GM12878 (cell line): Measurements from ENCODE around the gene NKIRAS2. TPM values are rescaled to one million over a fixed set of nuclear protein-coding genes. Genes with fewer than 3 reads are reported as not detected.

ENCODE experiments used
- ATAC-seq: fragments of 200-7000 bp; cut with Tn5 transposase; 3 replicates; pipeline ENCODE4 v1.9.1; 2020; ENCODE audit warnings: mild to moderate bottlenecking, moderate library complexity
- BruUV-seq: library from RNA; stranded (reverse); fragments of 400-500 nt; replicated peaks from 2 replicates; lab custom pipeline; 2021; lab: Mats Ljungman, UMichigan
- CTCF ChIA-PET: fragments of 300-600 bp; sonication (Branson Sonifier 250); formaldehyde crosslinking; extraction: SDS; loops from one replicate; lab custom pipeline; 2021; ENCODE audit warnings: inconsistent platforms; lab: Yijun Ruan, JAX
- POLR2A ChIA-PET: fragments of 350-600 bp; formaldehyde crosslinking; extraction: SDS; loops from one replicate; lab custom pipeline; 2021; ENCODE audit warnings: inconsistent platforms; lab: Charles Lee
- RAD21 ChIA-PET: fragments of 300-600 bp; sonication (Branson Sonifier 250); formaldehyde crosslinking; loops from one replicate; lab custom pipeline; 2023; ENCODE audit warnings: antibody characterized with exemption; ENCODE audit not compliant: unreplicated experiment; lab: Charles Lee
- SMC1A ChIA-PET: fragments of 300-600 bp; sonication (Branson Sonifier 250); formaldehyde crosslinking; loops from one replicate; lab custom pipeline; 2023; ENCODE audit not compliant: unreplicated experiment, uncharacterized antibody; lab: Charles Lee
- DNase-seq: peaks from one replicate; pipeline ENCODE4 v3.0.0-alpha.2; 2011; ENCODE audit warnings: low read depth, low spot score
- FAIRE-seq: peaks from 3 replicates; lab custom pipeline; 2011; peaks lifted over from hg19 to GRCh38; lab: Jason Lieb, UNC
- H2AFZ ChIP-seq: 2 replicates; pipeline ENCODE4 v1.6.0; 2011; ENCODE audit warnings: low read depth, low read length, control low read depth; ENCODE audit not compliant: control insufficient read depth
- H3K27ac ChIP-seq: 2 replicates; pipeline ENCODE4 v1.5.1; 2011; ENCODE audit warnings: control low read depth; ENCODE audit not compliant: control insufficient read depth, insufficient read depth
- H3K27me3 ChIP-seq, 2 experiments: replicated peaks in 1 of 2; 2 replicates each; pipeline versions ENCODE4 v1.6.0 to v1.6.1; 2011; ENCODE audit warnings: low read length in 1 of 2; ENCODE audit not compliant: control insufficient read depth in 2 of 2, insufficient read depth in 2 of 2
- H3K36me3 ChIP-seq, 2 experiments: 2 replicates each; pipeline ENCODE4 v1.5.1; 2011; ENCODE audit warnings: low read length in 1 of 2; ENCODE audit not compliant: control insufficient read depth in 2 of 2, insufficient read depth in 2 of 2
- H3K4me1 ChIP-seq: 2 replicates; pipeline ENCODE4 v1.6.1; 2011; ENCODE audit warnings: mild to moderate bottlenecking, low read length, moderate library complexity, mixed read lengths; ENCODE audit not compliant: control insufficient read depth, insufficient read depth
- H3K4me2 ChIP-seq: 2 replicates; pipeline ENCODE4 v1.6.0; 2011; ENCODE audit warnings: control low read depth; ENCODE audit not compliant: control insufficient read depth, insufficient read depth
- H3K4me3 ChIP-seq: fragments of 200-600 bp; sonication (generic); 2 replicates; pipeline ENCODE4 v1.5.1; 2016
- H3K79me2 ChIP-seq: 2 replicates; pipeline ENCODE4 v1.6.0; 2011; ENCODE audit warnings: low read length; ENCODE audit not compliant: control insufficient read depth, insufficient read depth
- H3K9ac ChIP-seq: 2 replicates; pipeline ENCODE4 v1.8.0; 2011; ENCODE audit warnings: low read length, control low read depth, mixed read lengths; ENCODE audit not compliant: control insufficient read depth, insufficient read depth
- H3K9me3 ChIP-seq: replicated peaks from 3 replicates; pipeline ENCODE4 v1.5.1; 2011; ENCODE audit warnings: mild to moderate bottlenecking, low read length; ENCODE audit not compliant: control insufficient read depth, insufficient read depth
- H4K20me1 ChIP-seq: 2 replicates; pipeline ENCODE4 v1.6.0; 2011; ENCODE audit not compliant: control insufficient read depth, insufficient read depth
- ATF3 ChIP-seq: IDR thresholded peaks from 2 replicates; pipeline ENCODE4 v1.6.1; 2011; ENCODE audit warnings: low read depth, mild to moderate bottlenecking, low read length, moderate library complexity, borderline replicate concordance; ENCODE audit errors: extremely low read depth
- ATF7 ChIP-seq: fragments of 450-650 bp; IDR thresholded peaks from 2 replicates; pipeline ENCODE4 v1.6.1; 2016; ENCODE audit warnings: low read depth, mild to moderate bottlenecking
- ELK1 ChIP-seq: IDR thresholded peaks from 2 replicates; pipeline ENCODE4 v1.6.1; 2012; ENCODE audit warnings: low read depth, low read length, improper control_type of control experiment
- GABPA ChIP-seq: IDR thresholded peaks from 2 replicates; pipeline ENCODE4 v1.6.1; 2014; ENCODE audit warnings: antibody characterized with exemption, low read depth, mild to moderate bottlenecking, inconsistent platforms
- HDAC2 ChIP-seq: fragments of 200-600 bp; sonication (generic); IDR thresholded peaks from 2 replicates; pipeline ENCODE4 v1.6.1; 2017
- HDAC6 ChIP-seq: fragments of 200-600 bp; sonication (generic); IDR thresholded peaks from one replicate; pipeline ENCODE4 v1.8.0; 2017; ENCODE audit warnings: antibody characterized with exemption; ENCODE audit not compliant: unreplicated experiment
- HSF1 ChIP-seq: fragments of 150-350 bp; IDR thresholded peaks from 2 replicates; pipeline ENCODE4 v1.6.1; 2014; ENCODE audit warnings: mild to moderate bottlenecking, low read depth, low read length
- IKZF1 ChIP-seq: fragments of 450-650 bp; conservative IDR thresholded peaks from 2 replicates; pipeline ENCODE4 v1.6.1; 2017; ENCODE audit warnings: antibody characterized with exemption, mild to moderate bottlenecking
- IRF5 ChIP-seq: fragments of 450-650 bp; IDR thresholded peaks from 2 replicates; pipeline ENCODE4 v1.6.1; 2017; ENCODE audit warnings: borderline replicate concordance
- JUNB ChIP-seq: IDR thresholded peaks from 2 replicates; pipeline ENCODE4 v1.6.1; 2016; ENCODE audit warnings: antibody characterized with exemption, mild to moderate bottlenecking
- MAX ChIP-seq: IDR thresholded peaks from 2 replicates; pipeline ENCODE4 v1.6.1; 2012; ENCODE audit warnings: low read depth, low read length, improper control_type of control experiment
- NFIC ChIP-seq: IDR thresholded peaks from 2 replicates; pipeline ENCODE4 v1.6.1; 2012; ENCODE audit warnings: low read depth, mild to moderate bottlenecking, inconsistent platforms, low read length, moderate library complexity
- NFYA ChIP-seq: IDR thresholded peaks from 2 replicates; pipeline ENCODE4 v1.6.1; 2011; ENCODE audit warnings: low read depth, mild to moderate bottlenecking, low read length, improper control_type of control experiment, borderline replicate concordance
- PBX3 ChIP-seq: IDR thresholded peaks from 2 replicates; pipeline ENCODE4 v1.6.1; 2011; ENCODE audit warnings: mild to moderate bottlenecking, low read depth, low read length, moderate library complexity; ENCODE audit not compliant: insufficient replicate concordance
- POU2F2 ChIP-seq: IDR thresholded peaks from 3 replicates; pipeline ENCODE4 v1.6.1; 2011; ENCODE audit warnings: low read depth, mild to moderate bottlenecking, low read length, borderline replicate concordance
- SMAD5 ChIP-seq: IDR thresholded peaks from 2 replicates; pipeline ENCODE4 v1.6.1; 2016; ENCODE audit warnings: antibody characterized with exemption, low read depth
- TAF1 ChIP-seq: IDR thresholded peaks from 2 replicates; pipeline ENCODE4 v1.6.1; 2011; ENCODE audit warnings: mild to moderate bottlenecking, low read depth, low read length, borderline replicate concordance
- ZBED1 ChIP-seq: IDR thresholded peaks from 2 replicates; pipeline ENCODE4 v1.6.1; 2016; ENCODE audit warnings: borderline replicate concordance
- WGBS: methylation state at CpG from one replicate; pipeline ENCODE4 v1.1.6; 2016; ENCODE audit warnings: low lambda C conversion rate; ENCODE audit not compliant: insufficient replicate concordance, insufficient coverage; ENCODE audit errors: missing lambda C conversion rate; 5-methylcytosine and 5-hydroxymethylcytosine counted together
- in situ Hi-C: fragments of 300-500 bp; cut with MboI; formaldehyde crosslinking; loops from 9 replicates; pipeline ENCODE4 v1.14.3; 2018; ENCODE audit warnings: mixed read lengths
- intact Hi-C: fragments of 100-400 bp; cut with micrococcal nuclease; formaldehyde crosslinking; loops from one replicate; pipeline ENCODE4 v1.14.2; 2022; ENCODE audit not compliant: unreplicated experiment
- polyA plus RNA-seq, 11 experiments: library from polyadenylated mRNA; depleted of rRNA in 4 of 11; unstranded in 6 of 11; stranded (reverse) in 5 of 11; fragments of >200 nt; fragmentation: Nextera tagmentation in 4 of 11; fragmentation: Illumina TruSeq in 1 of 11; extraction: Ambion mirVana in 4 of 11; extraction: Trizol in 1 of 11; gene quantifications; 1 replicate in 1 of 11; 2 replicates in 10 of 11; pipeline versions ENCODE4 v1.2.1 to v1.2.3, GENCODE V29; 2011 to 2016; ENCODE audit warnings: inconsistent platforms in 2 of 11, missing spikeins in 2 of 11, low read depth in 1 of 11
- total RNA-seq, 4 experiments: library from RNA; depleted of rRNA in 3 of 4; stranded (reverse); fragments of >200 nt in 3 of 4; fragmentation: Illumina TruSeq in 1 of 4; extraction: Trizol in 1 of 4; gene quantifications; 2 replicates each; pipeline versions ENCODE4 v1.2.1 to v1.2.3, GENCODE V29; 2013 to 2021

NKIRAS2 gene
- total and polyA plus RNA-seq, 10 of the 15 experiments (the other 5 are each of a cell fraction or from before 2014, with no cell fraction given) = 6.4 to 49.7 (median 27.2) TPM

GRCh38 chr17:41992576-41992975, 27.3 kb upstream of the NKIRAS2 start:
- no peak for FAIRE-seq
- 73% methylated on average over 3 of the region's 3 CpGs for WGBS

More at GRCh38 chr17:41992576-41992975, 27.3 kb upstream of the NKIRAS2 start:
- H3K36me3 ChIP-seq = peaks cover 24 to 53% of the 10 kb centered on the region in 2 experiments
- in situ Hi-C loops = no loop called here
- H4K20me1 ChIP-seq = no peaks in the 10 kb centered on the region
- ATAC-seq (no peak), DNase-seq (no peak)
- RAD21 ChIA-PET = no interaction called here
- no peak overlapping the region for H3K27ac ChIP-seq
- H3K4me3 ChIP-seq = no peak overlapping the region
- BruUV-seq = TSS peak; percentile 32
- H3K27me3 ChIP-seq = no peaks in the 10 kb centered on the region
- no peak overlapping the region for H3K4me2 ChIP-seq
- intact Hi-C loops = no loop called here
- H2AFZ ChIP-seq = no peak overlapping the region
- H3K4me1 ChIP-seq = peaks cover 24% of the 10 kb centered on the region
- POLR2A ChIA-PET = no interaction called here
- no peaks in the 10 kb centered on the region; the same call in 1 of the 2 replicates for H3K79me2 ChIP-seq
- CTCF ChIA-PET = interaction anchor here (0.6 kb wide), 1 partner anchor 130 kb away, joined by 3 read pairs; the partner anchor contains the start of gene HSPB9
- no peak overlapping the region for H3K9ac ChIP-seq
- no peaks in the 10 kb centered on the region for H3K9me3 ChIP-seq
- SMC1A ChIA-PET = interaction anchor here (0.9 kb wide), 1 partner anchor 13 kb away, joined by 3 read pairs; no protein-coding TSS in a partner anchor
- TF ChIP-seq HSF1 = no peak
- no peak for TF ChIP-seq IKZF1
- TF ChIP-seq HDAC6 = no peak
- no peak for TF ChIP-seq ELK1
- no peak for TF ChIP-seq NFIC
- no peak for TF ChIP-seq ATF3
- TF ChIP-seq ZBED1 = no peak
- TF ChIP-seq IRF5 = no peak
- TF ChIP-seq HDAC2 = no peak
- no peak for TF ChIP-seq ATF7
- TF ChIP-seq NFYA = no peak
- no peak for TF ChIP-seq GABPA
- no peak for TF ChIP-seq PBX3
- no peak for TF ChIP-seq JUNB
- TF ChIP-seq TAF1 = no peak
- TF ChIP-seq SMAD5 = no peak
- no peak for TF ChIP-seq POU2F2
- no peak for TF ChIP-seq MAX
